GM10847 (cell line): ENCODE results near the gene CDK19.

Source experiments
- POLR2A ChIP-seq: IDR thresholded peaks from 2 replicates; pipeline ENCODE4 v1.6.1; 2011; ENCODE audit not compliant: insufficient read length; ENCODE audit errors: extremely low read depth

The CDK19 gene

DNA sequence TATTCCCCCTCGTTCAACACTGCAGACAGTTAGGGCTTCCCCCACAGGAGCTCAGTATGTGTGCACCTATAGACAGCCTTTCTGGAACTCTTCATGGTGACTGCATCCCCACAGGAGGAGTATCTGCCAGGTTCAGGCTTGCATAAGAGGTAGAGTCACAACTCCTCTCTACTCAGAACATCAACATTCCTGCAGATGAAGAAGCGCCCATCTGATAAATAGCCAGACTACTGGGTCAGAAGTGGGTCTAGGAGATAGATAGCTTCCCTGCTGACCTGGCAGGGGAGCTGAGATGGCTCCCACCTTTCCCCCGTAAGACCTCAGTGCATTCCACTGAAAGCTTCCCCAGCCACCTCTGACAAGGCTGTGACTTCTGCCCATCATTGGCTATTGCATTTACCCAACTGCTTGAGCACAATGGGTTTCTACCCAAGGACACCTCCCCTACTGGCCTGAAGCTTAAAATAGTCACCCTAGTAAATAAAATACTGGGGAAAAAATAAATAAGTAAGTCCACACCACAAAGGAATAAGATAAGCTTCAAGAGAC, 125.1 kb downstream of the CDK19 start:
- no peak for TF ChIP-seq POLR2A

DNA sequence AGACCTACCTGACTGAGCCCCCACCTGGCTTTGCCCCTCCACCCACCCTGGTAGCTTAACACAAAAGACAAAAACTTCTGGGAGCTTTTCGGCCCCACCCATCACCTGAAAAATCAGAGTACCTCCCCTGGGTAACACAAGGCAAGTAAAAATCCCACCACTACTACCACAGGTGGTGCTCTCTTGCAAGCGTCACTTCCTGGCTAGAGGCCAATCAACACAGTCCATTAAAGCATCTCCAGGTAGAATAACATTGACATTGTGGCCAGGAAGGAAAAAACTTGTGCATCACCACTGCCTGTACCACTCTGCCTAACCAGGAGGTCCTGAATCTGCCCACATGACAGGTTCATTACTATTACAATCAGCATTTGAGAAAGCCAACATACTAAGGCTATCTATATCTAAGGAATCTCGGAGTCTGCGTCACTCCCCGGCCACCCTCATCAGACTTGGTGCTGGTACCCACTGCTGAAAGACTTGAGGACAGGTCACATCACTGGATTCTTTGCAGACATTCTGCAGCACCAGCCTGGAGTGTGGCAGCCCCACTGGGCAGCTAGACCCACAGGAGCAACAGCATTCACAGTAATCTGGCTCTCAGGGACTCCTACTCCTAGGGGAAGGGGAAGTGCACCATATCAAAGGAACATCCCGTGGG, 125.9 kb downstream of the CDK19 start:
- TF ChIP-seq POLR2A: no peak

- TF ChIP-seq POLR2A: no peak
These were observed 126.5 kb downstream of the CDK19 start for GRCh38 chr6:110688661-110689268.

DNA sequence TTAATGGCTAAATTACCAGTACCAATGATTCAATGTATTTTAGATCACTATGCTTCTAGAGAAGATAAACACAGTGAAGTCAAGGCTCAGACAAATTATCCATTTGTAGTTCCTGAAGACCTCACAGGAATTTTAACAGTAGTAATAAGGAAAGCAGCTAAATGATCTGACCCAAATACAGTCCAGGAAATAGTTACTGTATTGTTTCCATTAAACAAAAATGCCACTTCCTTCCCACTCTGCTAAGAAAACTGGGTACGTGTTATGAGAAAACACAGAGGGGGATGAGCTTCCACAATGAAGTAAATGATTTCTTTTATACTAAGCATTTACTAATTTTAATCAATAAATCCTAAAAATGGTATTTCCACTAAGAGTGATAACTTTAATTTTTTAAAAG, 127.9 kb downstream of the CDK19 start:
- TF ChIP-seq POLR2A: no peak

DNA sequence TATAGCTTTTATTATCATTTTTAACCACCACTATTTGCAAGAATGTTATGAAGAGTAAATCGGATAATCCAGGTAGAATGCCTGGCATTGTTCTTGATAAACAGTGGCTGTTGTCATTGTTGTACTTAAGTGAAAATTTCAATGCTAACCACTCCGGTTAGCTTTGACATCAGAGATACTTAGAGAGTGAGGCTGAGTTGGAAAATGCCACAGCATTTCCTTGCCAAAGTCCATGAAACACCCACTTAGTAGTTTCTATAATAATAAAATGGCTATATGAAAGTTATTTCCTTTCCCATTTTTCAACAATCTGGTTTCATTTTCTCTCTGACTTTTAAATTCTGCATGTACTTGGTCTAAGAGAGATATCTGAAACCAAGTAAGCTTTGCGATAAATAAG, 132.0 kb downstream of the CDK19 start:
- no peak for TF ChIP-seq POLR2A

- no peak for TF ChIP-seq POLR2A
These were observed 132.8 kb downstream of the CDK19 start for GRCh38 chr6:110682460-110682853.

DNA sequence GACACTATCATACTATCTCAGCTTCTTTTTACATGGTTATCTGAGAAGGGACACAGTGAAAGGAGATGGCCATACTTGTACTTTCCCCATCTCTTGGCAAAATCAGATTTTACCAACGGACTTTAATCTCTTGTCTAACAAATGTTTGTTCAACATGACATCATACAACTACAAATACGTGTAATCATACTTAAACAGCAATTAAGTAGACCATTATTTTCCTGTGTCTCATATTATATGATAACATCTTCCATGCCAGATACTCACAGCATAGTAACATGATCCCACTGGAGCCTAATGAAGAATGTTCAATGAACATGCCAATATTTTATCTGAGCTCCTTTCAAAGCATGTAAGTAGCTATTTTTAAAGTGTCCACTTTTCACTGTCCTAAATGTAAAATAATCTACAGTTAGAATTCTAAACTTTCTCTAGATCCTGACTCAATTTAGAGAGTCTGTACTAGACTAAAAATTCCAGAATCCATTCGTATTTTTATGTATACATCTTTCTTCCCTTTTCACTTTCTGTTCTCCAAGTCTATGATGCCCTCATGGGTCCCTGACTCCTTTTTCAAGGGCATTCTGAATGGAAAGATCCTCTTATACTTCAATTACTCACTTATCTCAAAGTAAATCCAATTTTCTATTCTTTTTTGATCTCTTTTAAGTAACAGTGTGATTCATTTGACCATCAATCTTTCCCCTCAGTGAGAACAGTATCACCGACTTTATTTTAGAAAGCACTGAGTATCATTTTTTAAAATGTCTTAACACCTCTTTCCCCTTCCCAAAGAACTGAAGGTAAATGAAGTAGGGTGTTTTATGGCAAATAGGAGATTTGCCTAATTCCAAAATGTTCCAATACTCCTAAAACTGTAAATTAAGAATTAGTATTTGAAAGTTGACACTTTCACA, 133.5 kb downstream of the CDK19 start:
- no peak for TF ChIP-seq POLR2A

DNA sequence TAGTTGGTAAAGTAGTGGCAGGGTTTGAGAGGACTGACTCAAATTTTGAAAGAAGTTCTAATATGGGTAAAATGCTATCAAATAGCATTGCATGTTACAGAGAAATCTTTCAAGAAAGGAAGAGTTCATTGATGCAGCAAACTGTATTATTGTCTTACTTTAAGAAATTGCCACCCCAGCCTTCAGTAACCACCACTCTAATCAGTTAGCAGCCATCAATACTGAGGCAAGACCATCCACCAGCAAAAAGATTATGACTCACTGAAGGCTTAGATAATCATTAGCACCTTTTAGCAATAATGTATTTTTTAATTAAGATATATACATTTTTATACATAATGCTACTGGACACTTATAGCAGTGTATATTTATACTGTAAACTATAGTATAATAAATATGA, 138.9 kb downstream of the CDK19 start:
- no peak for TF ChIP-seq POLR2A

GRCh38 chr6:110674096-110674495, 141.2 kb downstream of the CDK19 start:
- no peak for TF ChIP-seq POLR2A

GRCh38 chr6:110672122-110672521, 143.1 kb downstream of the CDK19 start:
- no peak for TF ChIP-seq POLR2A

DNA sequence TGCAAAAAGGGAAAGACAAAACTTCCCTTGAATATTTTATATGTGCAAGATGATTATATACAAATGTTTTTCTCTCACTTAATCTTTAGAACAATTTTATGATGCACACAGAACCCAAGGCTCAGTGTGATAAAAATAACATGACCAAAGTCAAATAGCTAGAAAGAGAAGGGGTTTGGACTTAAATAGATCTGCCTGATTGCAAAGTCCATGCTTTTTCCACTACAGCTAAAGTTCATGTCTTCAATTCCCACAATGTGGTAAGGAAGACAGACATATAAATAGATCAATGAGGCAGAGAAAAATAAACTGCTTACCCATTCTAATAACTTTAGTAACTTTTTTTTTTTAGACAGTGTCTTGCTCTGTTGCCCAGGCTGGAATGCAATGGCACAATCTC, 143.8 kb downstream of the CDK19 start:
- no peak for TF ChIP-seq POLR2A

DNA sequence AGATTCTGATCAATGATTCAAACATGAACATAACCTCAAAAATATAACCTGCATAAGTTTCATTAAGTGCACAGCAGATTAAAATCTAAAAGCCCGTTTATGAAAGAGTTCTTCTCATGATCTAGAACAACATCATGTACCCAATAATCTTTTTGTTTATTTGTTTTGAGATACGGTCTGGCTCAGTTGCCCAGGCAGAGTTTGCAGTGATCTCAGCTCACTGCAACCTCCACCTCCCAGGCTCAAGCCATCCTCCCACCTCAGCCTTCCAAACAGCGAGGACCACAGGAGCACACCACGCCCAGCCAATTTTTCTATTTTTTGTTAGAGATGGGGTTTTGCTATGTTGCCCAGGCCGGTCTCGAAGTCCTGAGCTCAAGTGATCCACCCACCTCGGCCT, 149.7 kb downstream of the CDK19 start:
- TF ChIP-seq POLR2A: no peak

GRCh38 chr6:110664933-110665332, 150.3 kb downstream of the CDK19 start:
- no peak for TF ChIP-seq POLR2A

GRCh38 chr6:110662490-110663211, 152.6 kb downstream of the CDK19 start:
- no peak for TF ChIP-seq POLR2A

GRCh38 chr6:110661414-110661813, 153.9 kb downstream of the CDK19 start:
- TF ChIP-seq POLR2A: no peak
